CD4-positive, alpha-beta T cell treated with Interleukin-17A for 1 hour (primary cell): Measurements from ENCODE around the gene ARHGAP35.
"Not testable (repeated sequence)": the region's sequence is repeated elsewhere in the genome, so short reads cannot be mapped to it uniquely, and the experiment has no call there.

Experiments used
- DNase-seq: peaks from one replicate; pipeline ENCODE4 v3.0.0-alpha.2; 2020

Gene ARHGAP35

DNA sequence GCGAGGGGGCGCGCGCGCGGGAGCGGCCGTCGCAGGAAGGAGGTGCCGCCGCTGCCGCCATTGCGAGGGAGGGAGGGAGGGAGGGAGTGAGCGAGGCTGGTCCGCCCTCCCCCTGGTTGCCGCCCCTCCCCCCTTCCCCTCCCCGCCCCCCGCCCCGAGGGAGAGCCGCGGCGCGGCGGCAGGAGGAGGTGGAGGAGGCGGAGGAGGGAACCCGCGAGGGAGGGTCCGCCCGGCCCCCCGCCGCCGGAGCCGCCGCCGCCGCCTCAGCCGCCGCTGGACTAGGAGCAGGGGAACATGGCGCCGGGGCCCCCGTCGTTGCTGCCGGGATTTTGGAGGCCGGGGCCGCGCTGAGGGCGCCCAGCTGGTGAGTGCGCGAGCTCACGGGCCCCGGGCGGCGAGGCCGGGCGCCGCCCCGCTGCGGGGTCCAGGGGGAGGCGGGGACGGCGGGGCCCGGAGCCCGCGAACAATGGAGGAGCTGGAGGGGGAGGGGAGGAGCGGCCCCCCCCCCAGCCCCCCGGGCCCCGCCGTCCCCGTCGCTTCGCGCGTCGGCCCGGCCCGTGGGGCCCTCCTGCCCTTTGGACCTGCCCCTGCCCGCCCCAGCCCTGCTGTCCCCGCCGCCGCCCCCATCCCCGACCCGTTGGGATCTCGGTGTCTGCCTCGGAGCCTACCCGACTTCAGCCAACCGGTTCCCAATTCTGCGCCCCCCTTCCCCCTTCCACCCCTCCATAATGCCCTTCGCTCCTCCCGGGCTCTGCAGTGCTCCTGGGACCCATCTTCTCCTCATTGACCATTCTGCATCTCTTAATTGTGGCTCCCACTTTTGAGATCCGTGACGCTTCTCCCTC lies at the start of gene ARHGAP35:
Gene ARHGAP35, plus strand, starts transcription at position 152 of the 845 bp plus-strand sequence. CDS start 57,679 bp downstream, outside the sequence.
- peak; percentile 87 for DNase-seq

DNA sequence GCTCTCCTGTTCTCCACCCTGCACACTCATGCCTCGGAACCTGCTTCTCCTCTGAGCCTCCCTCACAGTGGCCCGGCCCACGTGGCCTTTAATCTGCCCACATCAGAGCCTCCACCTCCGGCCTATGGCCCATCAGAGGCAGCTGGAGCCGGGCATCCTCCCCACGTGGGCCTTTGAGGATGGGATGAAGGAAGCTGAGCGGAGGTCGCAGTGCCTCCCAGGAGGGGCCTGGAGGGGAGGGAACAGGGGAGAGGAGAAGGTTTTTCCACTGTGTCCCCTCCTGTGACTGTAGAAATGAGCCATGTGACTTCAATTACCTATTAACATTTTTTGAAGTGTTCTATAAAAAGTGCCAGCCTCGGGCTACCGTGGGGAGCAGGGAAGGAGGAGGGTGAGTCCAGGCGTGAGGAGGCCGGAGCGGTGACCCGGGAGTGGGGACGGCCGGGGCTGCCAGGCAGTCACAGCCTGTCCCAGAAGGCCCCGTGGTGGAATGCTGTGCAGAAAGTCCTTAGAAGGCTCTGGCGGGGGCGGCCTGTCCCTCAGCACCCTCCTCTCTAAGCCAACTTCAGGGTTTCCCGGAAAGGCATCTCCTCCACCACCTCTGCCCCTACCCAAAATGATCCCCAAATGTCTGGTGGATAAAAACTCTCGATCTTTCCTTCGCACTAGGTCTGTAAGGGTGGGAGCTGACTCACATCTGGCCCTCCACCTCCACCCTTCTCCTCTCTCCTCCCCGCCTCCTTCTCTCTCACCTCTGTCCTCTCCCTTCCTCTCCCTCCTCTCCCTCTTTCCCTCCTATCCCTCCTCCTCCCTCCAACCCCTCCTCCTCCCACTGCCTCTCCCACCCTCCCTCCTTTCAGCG lies 47.6 kb upstream of the ARHGAP35 start:
- DNase-seq: no peak

DNA sequence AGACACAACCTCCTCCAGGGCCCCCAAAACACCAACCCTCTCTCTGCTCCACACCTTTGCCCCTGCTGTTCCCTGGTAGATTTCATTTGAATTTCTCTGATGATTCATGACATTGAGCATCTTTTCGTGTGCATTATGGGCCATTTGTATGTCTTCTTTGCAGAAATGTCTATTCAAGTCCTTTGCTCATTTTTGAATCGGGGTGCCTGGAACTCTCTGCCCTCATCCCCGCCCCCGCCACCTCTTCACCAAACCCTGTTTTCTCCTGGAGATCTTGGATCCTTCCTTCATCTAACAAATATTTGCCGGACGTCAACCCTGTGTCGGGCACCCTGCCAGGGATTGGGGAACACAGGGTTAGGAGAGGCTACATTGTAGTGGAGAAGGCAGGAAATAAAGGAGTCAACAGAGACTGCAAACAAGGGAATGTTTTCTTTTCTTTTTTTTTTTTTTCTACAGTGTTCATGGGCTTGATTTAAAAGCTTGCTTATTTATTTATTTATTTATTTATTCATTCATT lies 46.9 kb upstream of the ARHGAP35 start:
- DNase-seq: no peak

DNA sequence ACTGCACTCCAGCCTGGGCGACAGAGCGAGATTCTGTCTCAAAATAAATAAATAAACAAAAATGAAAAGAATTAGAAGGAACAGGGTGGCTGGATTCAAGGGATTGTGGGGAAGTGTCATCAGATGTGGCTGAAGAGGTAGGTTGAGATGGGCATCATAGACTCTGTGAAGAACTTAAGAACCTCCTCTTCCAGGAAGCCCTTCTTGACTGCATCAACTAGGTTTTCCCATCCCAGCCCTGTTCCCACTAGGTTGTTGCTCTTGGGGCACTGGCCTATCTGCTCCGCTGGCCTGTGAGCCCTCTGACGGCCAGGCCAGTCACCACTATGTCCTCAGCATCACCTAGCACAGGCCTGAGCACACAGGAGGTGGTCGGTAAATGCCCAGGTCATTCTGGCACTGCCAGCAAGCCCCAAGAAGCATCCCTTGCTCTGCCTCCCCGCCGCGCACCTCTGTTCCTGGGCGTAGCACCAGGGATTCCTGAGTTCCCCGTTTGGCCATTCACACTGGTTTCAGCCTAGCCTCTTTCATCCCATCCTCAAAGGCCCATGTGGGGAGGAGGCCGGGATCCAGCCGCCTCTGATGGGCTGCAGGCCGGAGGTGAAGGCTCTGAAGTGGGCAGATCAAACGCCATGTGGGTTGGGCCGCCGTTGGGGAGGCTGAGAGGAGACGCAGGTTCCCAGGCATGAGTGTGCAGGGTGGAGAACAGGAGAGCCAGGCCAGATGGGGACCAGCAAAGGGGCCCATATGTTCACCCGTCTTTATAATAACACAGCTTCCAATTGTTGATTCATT lies 44.8 kb upstream of the ARHGAP35 start:
- DNase-seq: no peak

DNA sequence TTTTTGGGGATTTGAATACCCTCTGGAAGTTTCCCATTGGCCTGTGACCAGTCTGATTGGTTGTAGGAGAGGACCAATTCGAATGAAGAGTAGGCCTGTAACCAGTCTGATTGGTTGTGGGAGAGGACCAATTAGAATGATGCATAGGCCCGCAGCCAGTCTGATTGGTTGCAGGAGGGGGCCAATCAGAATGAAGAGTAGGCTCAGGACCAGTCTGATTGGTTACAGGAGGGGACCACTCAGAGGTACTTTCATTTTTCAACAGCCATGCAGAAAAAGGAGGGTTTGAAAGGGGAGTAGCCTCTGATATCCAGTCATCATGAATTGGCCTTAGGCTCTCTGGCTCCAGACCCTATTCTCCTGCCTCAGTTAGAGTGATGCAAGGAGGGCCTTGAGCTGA lies 42.0 kb upstream of the ARHGAP35 start:
- DNase-seq: peak; percentile 5

DNA sequence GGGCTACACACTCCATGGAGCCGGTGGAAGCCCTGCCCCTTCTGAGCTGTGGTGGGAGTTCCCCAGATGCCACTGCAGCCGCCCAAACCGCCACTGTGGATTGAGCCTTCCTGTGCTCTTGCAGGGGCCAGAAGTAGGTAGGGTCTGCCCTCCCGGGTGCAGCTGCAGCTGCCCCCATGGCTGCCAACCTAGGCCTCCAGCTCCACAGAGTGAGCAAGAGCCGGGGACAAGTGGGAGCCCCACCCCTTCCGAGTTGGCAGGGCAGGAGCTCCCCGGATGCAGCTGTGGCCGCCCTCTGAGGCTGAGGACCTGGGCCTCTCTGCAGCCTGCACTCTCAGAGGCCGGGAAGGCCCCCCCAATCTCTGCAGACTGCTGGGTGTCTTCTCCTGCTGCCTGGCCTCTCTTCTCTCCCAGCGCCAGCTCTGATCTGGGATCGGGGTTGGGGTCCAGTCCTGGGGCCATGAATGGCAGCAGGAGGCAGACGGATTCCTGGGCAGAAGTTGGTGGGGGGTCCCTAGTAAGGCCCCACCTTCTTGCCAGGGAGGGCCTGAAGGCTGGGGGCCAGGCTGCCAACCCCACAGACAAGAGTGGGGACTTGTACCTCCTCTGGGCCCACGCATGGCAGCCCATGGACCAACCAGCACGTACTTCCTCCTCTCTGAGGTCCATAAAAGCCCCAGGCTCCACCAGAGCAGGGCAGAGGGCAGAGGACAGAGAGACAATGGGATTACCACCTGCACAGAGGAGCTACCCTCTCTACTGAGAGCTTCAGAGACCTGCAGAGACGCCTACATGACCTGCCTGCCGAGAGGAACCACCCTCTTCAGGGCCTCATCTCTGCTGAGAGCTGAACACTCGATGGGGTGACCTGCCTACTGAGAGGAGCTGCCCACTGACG lies 39.0 kb upstream of the ARHGAP35 start:
- peak; percentile 71 for DNase-seq

DNA sequence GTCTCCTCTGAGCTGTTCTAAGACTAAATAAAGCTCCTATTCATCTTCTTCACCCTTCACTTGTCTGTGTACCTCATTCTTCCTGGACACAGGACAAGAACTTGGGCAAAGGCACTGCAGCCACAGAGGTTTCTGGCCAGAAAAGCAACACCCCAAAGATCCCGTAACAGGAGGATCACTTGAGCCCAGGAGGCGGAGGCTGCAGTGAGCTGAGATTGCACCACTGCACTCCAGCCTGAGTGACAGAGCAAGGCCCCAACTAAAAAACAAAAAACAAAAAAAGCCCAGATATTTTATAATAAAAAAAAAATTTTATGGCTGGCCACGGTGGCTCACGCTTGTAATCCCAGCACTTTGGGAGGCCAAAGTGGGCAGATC lies 38.4 kb upstream of the ARHGAP35 start:
- DNase-seq: not testable (repeated sequence)

DNA sequence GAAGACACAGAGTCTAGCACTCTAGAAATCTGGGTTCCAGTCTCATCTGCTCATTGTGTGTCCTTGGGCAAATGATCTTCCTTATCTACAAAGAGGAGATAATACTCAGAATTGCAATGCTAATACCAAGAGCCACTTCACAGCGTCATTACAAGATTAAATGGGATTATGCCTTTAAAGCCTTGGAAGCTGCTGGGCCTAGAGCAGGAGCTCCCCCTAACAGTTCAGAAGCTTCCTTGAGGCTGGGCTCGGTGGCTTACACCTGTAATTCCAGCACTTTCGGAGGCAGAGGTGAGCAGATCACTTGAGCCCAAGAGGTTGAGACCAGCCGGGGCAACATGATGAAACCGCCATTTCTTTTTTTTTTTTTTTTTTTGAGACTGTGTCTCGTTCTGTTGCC lies 37.7 kb upstream of the ARHGAP35 start:
- no peak for DNase-seq

DNA sequence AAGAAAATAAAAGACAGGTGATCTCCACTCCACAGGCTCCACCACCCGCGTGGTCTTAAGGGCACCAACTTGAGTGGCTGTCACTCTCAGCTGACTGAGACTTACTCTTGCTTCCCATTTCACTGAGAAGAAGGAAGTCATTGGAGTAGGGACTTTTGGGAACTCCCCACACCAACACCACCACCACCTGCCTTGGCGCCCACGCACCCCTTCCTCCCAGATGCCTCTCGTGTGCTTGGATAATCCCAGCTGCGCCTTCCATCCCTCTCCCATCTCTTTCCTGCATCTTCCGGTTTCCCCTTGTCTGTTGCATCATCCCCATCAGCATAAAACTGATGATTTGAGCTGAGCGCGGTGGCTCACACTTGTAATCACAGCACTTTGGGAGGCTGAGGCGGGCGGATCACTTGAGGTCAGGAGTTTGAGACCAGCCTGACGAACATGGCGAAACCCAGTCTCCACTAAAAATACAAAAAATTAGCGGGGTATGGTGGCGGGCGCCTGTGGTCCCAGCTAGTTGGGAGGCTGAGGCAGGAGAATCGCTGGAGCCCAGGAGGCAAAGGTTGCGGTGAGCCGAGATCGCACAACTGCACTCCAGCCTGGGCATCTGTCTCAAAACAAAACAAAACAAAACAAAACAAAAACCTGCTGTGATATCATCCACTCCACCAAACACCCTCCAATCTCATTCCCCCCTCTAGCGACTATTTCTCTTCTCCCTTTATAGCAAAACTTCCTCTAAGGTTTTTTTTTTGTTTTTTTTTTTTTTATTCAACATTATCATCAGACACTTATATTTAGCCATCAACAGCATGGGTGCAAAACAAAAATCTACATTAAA lies 35.7 kb upstream of the ARHGAP35 start:
- DNase-seq: peak; percentile 50

DNA sequence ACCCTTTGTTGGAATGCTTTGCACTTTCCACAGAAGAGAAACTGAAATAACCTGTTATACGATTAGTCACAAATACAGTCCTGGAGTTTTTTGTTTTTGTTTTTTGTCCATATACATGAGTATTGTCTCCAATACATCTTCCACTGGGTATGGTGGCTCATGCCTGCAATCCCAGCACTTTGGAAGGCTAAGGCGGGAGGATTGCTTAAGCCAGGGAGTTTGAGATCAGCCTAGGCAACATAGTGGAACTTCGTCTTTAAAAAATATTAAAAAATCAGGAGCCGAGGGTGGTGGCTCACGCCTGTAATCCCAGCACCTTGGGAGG lies 35.1 kb upstream of the ARHGAP35 start:
- DNase-seq: no peak

DNA sequence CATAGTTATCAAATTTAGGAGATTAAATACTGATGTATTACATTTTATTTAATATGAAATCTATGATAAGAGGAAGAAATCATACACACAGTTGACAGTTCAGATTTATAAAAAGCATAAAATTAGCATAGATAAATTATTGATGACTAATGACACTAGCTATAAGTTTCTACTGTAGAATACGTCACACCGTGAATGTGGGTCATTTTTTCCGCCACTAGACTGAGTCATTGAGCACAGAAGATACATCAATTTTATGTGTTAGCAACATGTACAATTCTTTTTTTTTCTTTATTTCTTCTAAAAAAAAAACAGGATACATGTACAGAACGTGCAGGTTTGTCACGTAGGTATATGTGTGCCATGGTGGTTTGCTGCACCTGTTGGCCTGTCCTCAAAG lies 32.3 kb upstream of the ARHGAP35 start:
- no peak for DNase-seq

DNA sequence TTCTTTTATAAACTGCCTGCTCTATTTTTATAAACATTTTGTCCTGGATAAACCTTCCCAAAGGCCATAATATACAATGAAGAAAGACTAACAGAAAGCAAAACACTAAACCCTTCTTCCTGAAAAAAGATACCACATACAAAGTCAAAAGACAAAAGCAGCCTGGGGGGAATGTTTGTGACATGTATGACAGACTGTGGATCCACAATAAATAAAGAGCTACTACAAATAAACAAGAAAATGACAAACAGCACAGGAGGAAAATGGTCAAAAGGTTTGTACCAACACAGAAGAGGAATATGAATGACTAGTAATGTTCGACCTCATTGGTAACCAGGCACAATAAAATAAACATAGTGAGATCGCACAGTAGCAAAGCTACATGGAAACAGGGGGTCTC lies 29.9 kb upstream of the ARHGAP35 start:
- no peak for DNase-seq

DNA sequence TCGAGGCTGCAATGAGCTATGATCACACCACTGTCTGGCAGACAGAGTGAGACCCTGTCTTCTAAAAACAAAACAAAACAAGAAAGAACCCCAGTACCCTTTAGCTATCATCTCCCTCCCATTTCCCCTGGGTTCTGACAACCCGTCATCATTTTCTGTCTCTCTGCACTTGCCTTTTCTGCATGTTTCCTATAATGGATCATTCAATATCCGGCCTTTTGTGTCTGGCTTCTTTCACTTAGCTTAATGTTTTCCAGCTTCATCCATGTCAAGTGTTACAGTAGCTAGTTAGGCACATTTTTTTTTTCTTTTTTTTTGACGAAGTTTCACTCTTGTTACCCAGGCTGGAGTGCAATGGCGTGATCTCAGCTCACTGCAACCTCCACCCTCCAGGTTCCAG lies 26.7 kb upstream of the ARHGAP35 start:
- DNase-seq: no peak

DNA sequence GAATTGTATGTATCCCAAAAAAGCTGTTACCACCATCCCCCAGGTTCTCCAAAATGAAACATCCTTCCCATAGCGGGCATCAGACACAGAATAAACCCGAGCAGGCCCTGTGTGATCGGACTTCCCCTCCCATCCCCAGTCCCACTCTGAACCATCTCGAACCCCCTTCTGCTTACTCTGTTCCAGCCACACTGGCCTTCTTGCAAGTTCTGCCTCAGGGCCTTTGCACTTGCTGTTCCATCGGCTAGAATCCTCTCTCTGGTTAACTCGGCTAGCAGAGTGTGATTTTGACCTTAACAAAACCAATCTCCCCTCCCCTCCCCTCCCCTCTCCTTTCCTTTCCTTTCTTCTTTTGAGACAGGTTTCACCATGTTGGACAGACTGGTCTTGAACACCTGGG lies 25.8 kb upstream of the ARHGAP35 start:
- DNase-seq: no peak

DNA sequence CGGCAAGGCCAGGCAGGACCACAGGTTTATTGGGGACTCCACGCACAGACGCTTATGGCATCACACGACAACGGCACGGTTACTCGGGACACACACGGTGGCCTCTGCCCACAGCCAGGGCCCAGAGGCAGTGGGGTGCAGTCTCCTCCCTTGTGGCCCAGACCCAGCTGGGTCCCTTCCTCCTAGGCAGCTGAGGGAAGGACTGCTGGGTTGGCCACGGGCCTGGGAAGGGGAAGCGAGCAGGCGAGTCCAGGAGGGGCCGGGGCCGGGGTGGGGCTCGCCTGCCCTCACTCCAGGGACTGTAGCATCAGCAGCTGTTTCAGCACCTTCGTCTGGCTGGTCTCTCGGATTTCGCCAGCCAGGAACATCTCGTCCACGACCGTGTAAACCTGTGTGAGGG lies 22.6 kb upstream of the ARHGAP35 start:
- no peak for DNase-seq

DNA sequence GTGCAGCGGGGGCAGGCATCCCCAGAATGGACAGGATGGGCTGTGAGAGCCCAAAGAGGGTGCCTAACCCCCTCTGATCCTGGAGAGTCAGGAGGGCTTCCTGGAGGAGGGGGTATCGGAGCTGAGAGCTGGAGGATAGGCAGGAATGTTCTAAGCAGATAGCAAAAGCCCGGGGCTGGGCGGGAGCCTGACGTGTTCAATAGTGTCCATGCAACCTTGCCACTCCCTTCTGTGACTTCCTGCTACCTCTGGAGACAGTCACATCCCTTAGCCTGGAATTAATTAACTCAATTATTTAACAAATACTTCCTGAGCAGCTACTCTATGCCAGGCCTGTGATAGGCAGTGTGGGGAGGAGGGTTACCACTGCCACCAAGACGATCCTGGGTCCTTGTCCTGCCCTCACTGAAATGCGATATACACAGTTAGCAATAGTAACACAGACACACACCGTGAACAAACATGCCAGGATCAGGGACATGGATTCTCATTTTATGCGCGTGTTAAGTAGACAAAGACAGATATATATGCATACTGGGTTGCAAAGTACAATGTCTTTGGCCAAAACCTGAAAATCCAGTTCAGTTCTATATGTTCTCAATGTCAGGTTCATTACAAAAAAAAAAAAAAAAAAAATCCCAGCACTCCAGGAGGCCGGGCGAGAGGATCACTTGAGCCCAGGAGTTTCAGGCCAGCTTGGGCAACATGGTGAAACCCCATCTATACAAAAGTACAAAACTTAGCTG lies 20.9 kb upstream of the ARHGAP35 start:
- no peak for DNase-seq

DNA sequence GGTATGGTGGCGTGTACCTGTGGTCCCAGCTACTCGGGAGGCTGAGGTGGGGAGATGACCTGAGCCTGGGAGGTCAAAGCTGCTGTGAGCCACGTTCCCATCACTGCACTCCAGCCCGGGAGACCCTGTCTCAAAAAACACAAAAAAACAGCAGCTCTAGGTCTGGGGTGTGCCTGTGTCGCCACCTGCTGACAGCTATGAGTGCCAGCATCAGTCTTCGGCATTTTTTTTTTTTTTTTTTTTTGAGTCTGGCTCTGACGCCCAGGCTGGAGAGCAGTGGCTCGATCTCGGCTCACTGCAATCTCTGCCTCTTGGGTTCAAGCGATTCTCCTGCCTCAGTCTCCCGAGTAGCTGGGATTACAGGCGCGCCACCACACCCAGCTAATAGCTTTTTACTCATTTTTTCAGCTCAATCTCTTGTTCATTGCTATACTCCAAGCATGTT lies 20.3 kb upstream of the ARHGAP35 start:
- DNase-seq: peak; percentile 70

DNA sequence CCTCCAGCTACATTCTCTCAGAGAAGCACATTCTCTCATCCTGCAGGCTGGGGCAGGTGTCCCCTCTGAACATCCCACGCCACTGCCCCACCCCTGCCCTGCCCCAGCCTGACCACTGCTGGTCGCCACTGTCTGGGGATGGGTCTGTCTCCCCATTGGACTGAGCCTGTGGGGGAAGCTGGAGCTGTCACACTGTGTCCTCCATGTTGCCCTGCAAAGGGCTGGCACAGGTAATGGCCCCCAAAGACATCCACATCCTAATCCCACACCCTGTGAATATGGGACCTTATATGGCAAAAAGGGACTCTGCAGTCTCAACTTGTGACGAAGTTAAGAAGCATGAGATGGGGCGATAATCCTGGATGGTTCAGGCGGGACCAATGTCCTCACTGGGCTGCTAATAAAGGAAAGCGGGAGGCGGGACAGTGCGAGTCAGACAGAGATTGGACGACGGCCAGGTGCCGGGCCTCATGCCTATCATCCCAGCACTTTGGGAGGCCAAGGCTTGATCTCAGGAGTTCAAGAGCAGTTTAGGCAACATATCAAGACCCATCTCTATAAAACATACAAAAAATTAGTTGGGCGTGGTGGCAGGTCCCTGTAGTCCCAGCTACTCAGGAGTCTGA lies 19.2 kb upstream of the ARHGAP35 start:
- no peak for DNase-seq

DNA sequence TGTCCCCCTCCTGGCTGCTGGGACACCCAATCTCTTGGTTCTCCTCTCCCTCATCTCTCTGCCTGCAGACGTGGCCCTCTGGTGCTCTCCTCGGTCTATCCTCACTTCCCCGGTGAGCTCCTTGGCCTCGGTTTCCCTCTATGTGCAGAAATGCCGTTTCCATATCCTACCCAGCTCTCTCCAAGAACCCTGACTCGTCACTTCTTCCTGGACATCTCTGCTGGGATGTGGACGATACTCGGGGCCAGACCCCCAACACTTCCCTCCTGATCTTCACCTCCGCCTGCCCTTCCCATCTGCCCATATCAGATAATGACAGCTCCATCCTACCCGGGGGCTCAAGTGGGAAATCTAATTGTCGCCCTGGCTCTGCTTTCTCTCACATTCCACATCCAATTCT lies 18.0 kb upstream of the ARHGAP35 start:
- DNase-seq: no peak

DNA sequence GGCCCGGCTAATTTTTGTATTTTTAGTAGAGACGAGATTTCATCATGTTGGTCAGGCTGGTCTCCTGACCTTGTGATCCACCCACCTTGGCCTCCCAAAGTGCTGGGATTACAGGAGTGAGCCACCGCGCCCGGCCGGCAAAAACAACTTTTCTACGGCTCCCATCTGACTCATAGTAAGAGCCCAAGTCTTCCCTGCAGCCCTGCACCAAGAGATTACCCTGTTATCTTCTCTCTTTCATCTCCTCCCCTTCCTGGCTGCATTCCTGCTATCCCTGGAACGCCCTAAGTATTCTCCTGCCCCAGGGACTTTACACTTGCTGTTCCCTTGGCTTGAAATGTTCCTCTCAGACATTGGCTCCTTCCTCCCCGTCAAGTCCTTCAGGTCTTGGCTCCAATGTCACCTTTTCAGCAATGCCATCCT lies 16.7 kb upstream of the ARHGAP35 start:
- no peak for DNase-seq
